ENCODE measurements around the gene CP. TPM values are rescaled to one million over a fixed set of nuclear protein-coding genes. Genes with fewer than 3 reads are reported as not detected.
"Not testable (repeated sequence)": the region's sequence is repeated elsewhere in the genome, so short reads cannot be mapped to it uniquely, and the experiment has no call there.

The CP gene
- polyA plus RNA-seq, 1 donor: 0.57 TPM

DNA sequence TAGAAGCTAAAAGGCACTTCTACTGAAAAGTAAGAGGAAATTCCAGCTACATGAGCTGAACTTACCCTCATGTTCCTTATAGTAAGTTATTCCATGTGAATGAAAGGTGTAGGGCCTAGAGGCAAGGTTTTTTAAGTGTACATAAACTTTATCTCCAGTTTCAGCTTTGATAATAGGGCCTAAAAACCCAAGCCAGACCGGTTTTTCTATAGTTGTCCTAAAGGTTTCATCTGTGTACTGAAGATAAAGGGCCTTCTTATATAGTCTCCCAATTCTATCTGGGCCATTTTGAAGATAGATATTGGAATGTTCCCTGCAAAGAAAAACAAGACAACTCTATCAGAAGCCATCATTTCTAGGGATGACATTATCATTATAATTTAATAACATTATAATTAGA lies 9.2 kb downstream of the CP start:
- Histone ChIP-seq H3K9me3 (ENCODE audit: control insufficient read depth, low read depth, low read length) (no peaks in the 10 kb centered on the region), H3K27ac (ENCODE audit: low read length) (no peak overlapping the region), H3K4me3 (ENCODE audit: low read length) (no peak overlapping the region), H3K4me1 (ENCODE audit: control insufficient read depth, insufficient read depth, low read length) (peaks cover 22% of the 10 kb centered on the region), H3K36me3 (ENCODE audit: control insufficient read depth, insufficient read depth, low read length) (no peaks in the 10 kb centered on the region), H3K27me3 (ENCODE audit: control insufficient read depth, insufficient read depth, low read length) (no peaks in the 10 kb centered on the region)
- whole genome bisulfite sequencing (ENCODE audit: insufficient coverage, low lambda C conversion rate): 0% methylated on average over 1 of the region's 1 CpG
- no peak for DNase-seq

DNA sequence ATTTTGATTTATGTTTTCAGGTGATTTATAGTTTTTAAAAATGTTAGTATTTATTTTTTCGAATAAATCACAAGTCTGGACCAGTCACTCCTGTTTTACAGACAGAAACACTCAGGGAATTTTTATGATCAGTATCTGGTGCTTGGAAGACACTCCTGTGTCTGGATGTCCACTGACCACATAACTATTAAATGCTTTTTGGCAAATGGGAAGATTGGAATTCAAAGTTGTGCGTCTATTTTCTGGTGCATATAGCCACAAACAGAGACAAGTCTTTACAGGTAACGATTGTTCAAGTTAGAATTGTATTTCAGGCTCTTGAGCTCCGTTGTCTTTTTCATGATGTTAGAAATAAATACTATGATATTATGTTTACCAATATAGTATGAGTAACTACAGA lies 12.2 kb downstream of the CP start:
- no peak for DNase-seq
- Histone ChIP-seq H3K9me3 (ENCODE audit: control insufficient read depth, low read depth, low read length) (no peaks in the 10 kb centered on the region), H3K36me3 (ENCODE audit: control insufficient read depth, insufficient read depth, low read length) (no peaks in the 10 kb centered on the region), H3K4me3 (ENCODE audit: low read length) (no peak overlapping the region), H3K27me3 (ENCODE audit: control insufficient read depth, insufficient read depth, low read length) (no peaks in the 10 kb centered on the region), H3K4me1 (ENCODE audit: control insufficient read depth, insufficient read depth, low read length) (peaks cover 7% of the 10 kb centered on the region), H3K27ac (ENCODE audit: low read length) (no peak overlapping the region)
- WGBS (ENCODE audit: insufficient coverage, low lambda C conversion rate): 79% methylated on average over 3 of the region's 4 CpGs

DNA sequence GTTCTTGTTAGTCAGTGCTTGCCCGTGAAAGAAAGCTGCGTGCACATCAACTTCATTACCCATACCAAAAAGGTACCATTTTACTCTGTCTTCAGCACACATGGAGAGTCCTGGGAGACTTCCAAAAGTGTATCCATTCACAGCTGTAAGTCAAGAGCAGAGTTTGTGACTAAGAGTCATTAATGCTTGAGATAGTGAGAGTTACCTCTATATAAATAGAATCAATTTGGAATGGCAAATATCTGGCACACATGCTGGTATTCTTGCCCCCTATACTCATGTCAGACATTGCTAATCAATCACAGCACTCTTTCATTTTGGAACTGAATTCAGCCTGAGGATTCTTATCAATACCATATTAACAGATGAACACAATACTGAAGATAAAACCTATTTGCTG lies 14.2 kb downstream of the CP start:
- Histone ChIP-seq H3K27me3 (ENCODE audit: control insufficient read depth, insufficient read depth, low read length) (no peaks in the 10 kb centered on the region), H3K36me3 (ENCODE audit: control insufficient read depth, insufficient read depth, low read length) (no peaks in the 10 kb centered on the region), H3K9me3 (ENCODE audit: control insufficient read depth, low read depth, low read length) (no peaks in the 10 kb centered on the region), H3K27ac (ENCODE audit: low read length) (no peak overlapping the region), H3K4me1 (ENCODE audit: control insufficient read depth, insufficient read depth, low read length) (no peaks in the 10 kb centered on the region), H3K4me3 (ENCODE audit: low read length) (no peak overlapping the region)
- WGBS (ENCODE audit: insufficient coverage, low lambda C conversion rate): no CpG with 5 or more reads among the region's 2 CpGs
- no peak for DNase-seq

DNA sequence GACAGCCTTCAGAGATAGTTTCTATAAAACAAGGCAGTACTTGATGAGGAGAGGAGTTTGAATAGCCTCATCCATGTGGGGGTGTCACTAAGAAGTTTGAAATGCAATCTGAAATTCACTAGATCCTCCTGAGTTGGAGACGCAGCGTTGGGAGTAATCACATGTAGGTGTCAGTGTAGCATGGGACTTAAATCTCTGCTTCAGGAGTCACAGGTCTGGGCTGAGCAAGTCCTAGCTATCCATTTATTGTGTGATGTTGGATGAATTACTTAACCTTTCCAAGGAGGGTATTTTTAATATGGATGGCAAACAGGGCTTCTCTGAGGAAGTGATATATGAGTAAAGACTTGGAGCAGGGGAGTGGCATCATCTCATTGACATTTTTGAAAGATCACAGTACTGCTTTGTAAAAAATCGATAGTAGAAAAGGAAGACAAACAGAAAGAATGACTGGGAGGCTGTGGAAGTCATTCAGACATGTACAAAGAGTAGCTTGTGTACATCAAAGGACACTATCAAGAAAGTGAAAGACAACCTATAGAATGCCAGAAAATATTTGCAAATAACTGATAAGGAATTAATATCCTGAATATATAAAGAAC lies 17.1 kb downstream of the CP start:
- 83% methylated on average over 1 of the region's 3 CpGs for whole genome bisulfite sequencing (ENCODE audit: insufficient coverage, low lambda C conversion rate)
- no peak for DNase-seq
- H3K4me1 ChIP-seq (ENCODE audit: control insufficient read depth, insufficient read depth, low read length): no peaks in the 10 kb centered on the region
- H3K27me3 ChIP-seq (ENCODE audit: control insufficient read depth, insufficient read depth, low read length): no peaks in the 10 kb centered on the region
- no peaks in the 10 kb centered on the region for H3K9me3 ChIP-seq (ENCODE audit: control insufficient read depth, low read depth, low read length)
- H3K27ac ChIP-seq (ENCODE audit: low read length): no peak overlapping the region
- no peak overlapping the region for H3K4me3 ChIP-seq (ENCODE audit: low read length)
- no peaks in the 10 kb centered on the region for H3K36me3 ChIP-seq (ENCODE audit: control insufficient read depth, insufficient read depth, low read length)

DNA sequence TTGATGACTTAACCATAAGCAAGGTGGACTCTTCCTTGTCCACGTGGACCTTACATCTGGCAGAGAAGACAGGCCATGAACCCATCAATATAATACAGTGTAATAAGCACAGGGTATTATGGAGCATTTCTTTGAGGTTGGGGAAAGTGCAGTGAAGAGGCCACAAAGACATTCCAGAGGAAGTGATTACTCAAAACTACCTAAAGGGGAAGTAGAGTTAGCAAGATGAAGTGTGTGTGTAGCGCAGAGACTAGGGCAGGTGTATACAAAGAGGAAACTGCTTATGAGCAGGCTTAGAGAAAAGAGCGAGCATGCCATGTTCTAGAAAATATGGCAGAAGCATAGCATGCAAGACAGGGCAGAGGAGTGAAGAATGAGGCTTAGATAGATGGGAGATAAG lies 17.9 kb downstream of the CP start:
- Histone ChIP-seq H3K9me3 (ENCODE audit: control insufficient read depth, low read depth, low read length) (no peaks in the 10 kb centered on the region), H3K27ac (ENCODE audit: low read length) (no peak overlapping the region), H3K4me3 (ENCODE audit: low read length) (no peak overlapping the region), H3K27me3 (ENCODE audit: control insufficient read depth, insufficient read depth, low read length) (no peaks in the 10 kb centered on the region), H3K4me1 (ENCODE audit: control insufficient read depth, insufficient read depth, low read length) (no peaks in the 10 kb centered on the region), H3K36me3 (ENCODE audit: control insufficient read depth, insufficient read depth, low read length) (no peaks in the 10 kb centered on the region)
- DNase-seq: no peak
- 100% methylated on average over 2 of the region's 3 CpGs for WGBS (ENCODE audit: insufficient coverage, low lambda C conversion rate)

GRCh38 chr3:149199474-149199873 lies 22.2 kb downstream of the CP start:
- DNase-seq: no peak
- no peaks in the 10 kb centered on the region for H3K4me1 ChIP-seq (ENCODE audit: control insufficient read depth, insufficient read depth, low read length)

GRCh38 chr3:149198611-149199010 lies 23.0 kb downstream of the CP start:
- Histone ChIP-seq H3K9me3 (ENCODE audit: control insufficient read depth, low read depth, low read length) (no peaks in the 10 kb centered on the region), H3K36me3 (ENCODE audit: control insufficient read depth, insufficient read depth, low read length) (no peaks in the 10 kb centered on the region), H3K4me3 (ENCODE audit: low read length) (no peak overlapping the region), H3K27me3 (ENCODE audit: control insufficient read depth, insufficient read depth, low read length) (no peaks in the 10 kb centered on the region), H3K27ac (ENCODE audit: low read length) (no peak overlapping the region), H3K4me1 (ENCODE audit: control insufficient read depth, insufficient read depth, low read length) (no peaks in the 10 kb centered on the region)
- WGBS (ENCODE audit: insufficient coverage, low lambda C conversion rate): 67% methylated on average over 2 of the region's 7 CpGs
- DNase-seq: no peak

More at GRCh38 chr3:149199474-149199873, 22.2 kb downstream of the CP start:
- Histone ChIP-seq H3K36me3 (ENCODE audit: control insufficient read depth, insufficient read depth, low read length) (no peaks in the 10 kb centered on the region), H3K9me3 (ENCODE audit: control insufficient read depth, low read depth, low read length) (no peaks in the 10 kb centered on the region), H3K27me3 (ENCODE audit: control insufficient read depth, insufficient read depth, low read length) (no peaks in the 10 kb centered on the region), H3K27ac (ENCODE audit: low read length) (no peak overlapping the region), H3K4me3 (ENCODE audit: low read length) (no peak overlapping the region)
- no CpG with 5 or more reads among the region's 4 CpGs for WGBS (ENCODE audit: insufficient coverage, low lambda C conversion rate)

GRCh38 chr3:149197669-149198068 lies 24.0 kb downstream of the CP start:
- H3K27ac ChIP-seq (ENCODE audit: low read length): no peak overlapping the region
- no peaks in the 10 kb centered on the region for H3K36me3 ChIP-seq (ENCODE audit: control insufficient read depth, insufficient read depth, low read length)
- no peaks in the 10 kb centered on the region for H3K4me1 ChIP-seq (ENCODE audit: control insufficient read depth, insufficient read depth, low read length)
- no peak overlapping the region for H3K4me3 ChIP-seq (ENCODE audit: low read length)
- no peaks in the 10 kb centered on the region for H3K9me3 ChIP-seq (ENCODE audit: control insufficient read depth, low read depth, low read length)
- DNase-seq: no peak
- H3K27me3 ChIP-seq (ENCODE audit: control insufficient read depth, insufficient read depth, low read length): no peaks in the 10 kb centered on the region
- no CpG with 5 or more reads among the region's 5 CpGs for WGBS (ENCODE audit: insufficient coverage, low lambda C conversion rate)

DNA sequence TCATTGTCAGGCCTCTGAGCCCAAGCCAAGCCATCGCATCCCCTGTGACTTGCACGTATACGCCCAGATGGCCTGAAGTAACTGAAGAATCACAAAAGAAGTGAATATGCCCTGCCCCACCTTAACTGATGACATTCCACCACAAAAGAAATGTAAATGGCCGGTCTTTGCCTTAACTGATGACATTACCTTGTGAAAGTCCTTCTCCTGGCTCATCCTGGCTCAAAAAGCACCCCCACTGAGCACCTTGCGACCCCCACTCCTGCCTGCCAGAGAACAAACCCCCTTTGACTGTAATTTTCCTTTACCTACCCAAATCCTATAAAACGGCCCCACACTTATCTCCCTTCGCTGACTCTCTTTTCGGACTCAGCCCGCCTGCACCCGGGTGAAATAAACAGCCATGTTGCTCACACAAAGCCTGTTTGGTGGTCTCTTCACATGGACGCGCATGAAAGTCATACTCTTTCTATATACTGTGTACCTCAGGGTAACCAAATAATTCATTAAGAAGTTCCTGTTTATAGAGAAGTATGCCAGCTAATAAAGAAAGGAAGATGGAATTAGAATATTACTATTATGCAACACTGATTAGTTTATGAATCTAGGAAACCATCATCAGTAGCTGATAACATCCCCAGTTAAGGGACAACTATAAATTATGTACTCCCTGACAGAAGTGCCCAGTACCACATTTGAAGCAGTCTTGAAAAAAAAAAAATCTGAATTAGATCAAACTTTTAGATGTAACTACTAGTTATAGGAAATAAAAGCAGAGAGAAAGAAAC lies 24.6 kb downstream of the CP start:
- not testable (repeated sequence) for H3K9me3 ChIP-seq (ENCODE audit: control insufficient read depth, low read depth, low read length); H3K36me3 ChIP-seq (ENCODE audit: control insufficient read depth, insufficient read depth, low read length); H3K4me3 ChIP-seq (ENCODE audit: low read length); H3K4me1 ChIP-seq (ENCODE audit: control insufficient read depth, insufficient read depth, low read length); H3K27me3 ChIP-seq (ENCODE audit: control insufficient read depth, insufficient read depth, low read length); H3K27ac ChIP-seq (ENCODE audit: low read length); DNase-seq
- 67% methylated on average over 2 of the region's 12 CpGs for WGBS (ENCODE audit: insufficient coverage, low lambda C conversion rate)

DNA sequence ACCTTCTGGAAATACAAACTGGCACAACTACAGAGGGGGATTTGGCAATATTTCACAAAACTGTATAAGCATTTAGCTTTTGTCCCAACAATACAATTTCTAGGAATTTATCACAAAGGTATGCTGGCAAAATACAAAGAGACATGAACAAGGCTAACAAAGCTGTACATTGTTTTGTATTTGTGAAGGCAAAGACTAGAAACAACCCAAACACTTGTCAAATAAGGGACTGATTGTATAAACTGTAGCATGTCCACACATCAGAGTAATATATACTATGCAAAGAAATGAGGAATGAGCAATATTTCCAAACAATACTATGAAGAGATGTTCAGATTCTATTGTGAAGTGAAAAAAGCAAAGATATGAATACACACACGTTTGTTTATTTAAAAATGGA lies 26.4 kb downstream of the CP start:
- Histone ChIP-seq H3K36me3 (ENCODE audit: control insufficient read depth, insufficient read depth, low read length) (no peaks in the 10 kb centered on the region), H3K27me3 (ENCODE audit: control insufficient read depth, insufficient read depth, low read length) (no peaks in the 10 kb centered on the region), H3K27ac (ENCODE audit: low read length) (no peak overlapping the region), H3K9me3 (ENCODE audit: control insufficient read depth, low read depth, low read length) (no peaks in the 10 kb centered on the region), H3K4me1 (ENCODE audit: control insufficient read depth, insufficient read depth, low read length) (no peaks in the 10 kb centered on the region), H3K4me3 (ENCODE audit: low read length) (no peak overlapping the region)
- WGBS (ENCODE audit: insufficient coverage, low lambda C conversion rate): no CpG with 5 or more reads among the region's 1 CpG
- no peak for DNase-seq

DNA sequence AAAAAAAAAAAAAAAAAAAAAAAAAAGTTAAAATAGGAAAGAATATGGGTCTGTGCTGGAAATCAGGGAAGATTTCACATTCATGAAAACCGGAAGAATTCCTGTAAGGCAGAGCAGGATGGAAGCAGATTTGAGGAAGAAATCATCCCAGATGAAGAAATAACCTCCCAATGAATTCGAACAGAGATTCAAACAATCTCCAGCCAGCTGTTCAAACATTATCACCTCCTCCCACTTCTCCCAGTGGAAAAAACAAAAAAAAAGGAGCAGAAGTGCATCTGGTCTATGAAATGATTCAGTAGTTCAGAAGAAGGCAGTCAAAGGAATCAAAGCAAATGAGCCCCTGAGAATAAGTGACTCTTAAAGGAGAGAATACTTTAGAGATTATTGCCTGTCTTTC lies 33.1 kb downstream of the CP start:
- 60% methylated on average over 1 of the region's 2 CpGs for WGBS (ENCODE audit: insufficient coverage, low lambda C conversion rate)
- no peaks in the 10 kb centered on the region for H3K4me1 ChIP-seq (ENCODE audit: control insufficient read depth, insufficient read depth, low read length)
- H3K27me3 ChIP-seq (ENCODE audit: control insufficient read depth, insufficient read depth, low read length): no peaks in the 10 kb centered on the region
- H3K4me3 ChIP-seq (ENCODE audit: low read length): no peak overlapping the region
- no peaks in the 10 kb centered on the region for H3K9me3 ChIP-seq (ENCODE audit: control insufficient read depth, low read depth, low read length)
- no peak for DNase-seq
- no peak overlapping the region for H3K27ac ChIP-seq (ENCODE audit: low read length)
- no peaks in the 10 kb centered on the region for H3K36me3 ChIP-seq (ENCODE audit: control insufficient read depth, insufficient read depth, low read length)

Data from large intestine (tissue), 3 donors.